Ishikawa (cell line): ENCODE results near the gene EFCAB9.

ENCODE experiments used
- EGR1 ChIP-seq: IDR thresholded peaks from 2 replicates; pipeline ENCODE4 v1.6.1; 2012
- EP300 ChIP-seq: IDR thresholded peaks from 2 replicates; pipeline ENCODE4 v1.6.1; 2012; ENCODE audit warnings: borderline replicate concordance
- MAX ChIP-seq: IDR thresholded peaks from 2 replicates; pipeline ENCODE4 v1.6.1; 2012
- RAD21 ChIP-seq: IDR thresholded peaks from 2 replicates; pipeline ENCODE4 v1.6.1; 2012; ENCODE audit warnings: low read depth
- REST ChIP-seq: IDR thresholded peaks from 2 replicates; pipeline ENCODE4 v1.6.1; 2012; ENCODE audit warnings: low read depth, mild to moderate bottlenecking
- TAF1 ChIP-seq: IDR thresholded peaks from 2 replicates; pipeline ENCODE4 v1.6.1; 2012; ENCODE audit warnings: low read depth, mild to moderate bottlenecking
- TEAD4 ChIP-seq: IDR thresholded peaks from 2 replicates; pipeline ENCODE4 v1.6.1; 2012
- USF1 ChIP-seq: IDR thresholded peaks from 2 replicates; pipeline ENCODE4 v1.6.1; 2012
- YY1 ChIP-seq: IDR thresholded peaks from 2 replicates; pipeline ENCODE4 v1.6.1; 2012; ENCODE audit warnings: low read depth

GRCh38 chr5:172177176-172177575 is 16.8 kb upstream of the EFCAB9 start:
- TF ChIP-seq REST = no peak
- TF ChIP-seq TAF1 = no peak
- TF ChIP-seq RAD21 = no peak
- TF ChIP-seq TEAD4 = no peak
- no peak for TF ChIP-seq YY1
- TF ChIP-seq USF1 = no peak
- TF ChIP-seq EGR1 = no peak
- no peak for TF ChIP-seq MAX
- no peak for TF ChIP-seq EP300
